Panc1 (cell line): ENCODE data around the gene CCDC57. TPM values are rescaled to one million over a fixed set of nuclear protein-coding genes. Genes with fewer than 3 reads are reported as not detected.
A peak's percentile ranks its signal among the peaks of the same experiment; 100 is the strongest.

Source experiments
- ATAC-seq: fragments of 200-7000 bp; cut with Tn5 transposase; 2 replicates; pipeline ENCODE4 v1.9.1; 2020; ENCODE audit warnings: mild to moderate bottlenecking, moderate library complexity
- BruUV-seq: library from RNA; stranded (reverse); fragments of 400-500 nt; replicated peaks from 2 replicates; lab custom pipeline; 2021; lab: Mats Ljungman, UMichigan
- CTCF ChIA-PET: fragments of 300-600 bp; sonication (Branson Sonifier 250); formaldehyde crosslinking; loops from one replicate; lab custom pipeline; 2022; ENCODE audit warnings: antibody characterized with exemption; lab: Charles Lee
- POLR2A ChIA-PET: fragments of 300-600 bp; sonication (Branson Sonifier 250); formaldehyde crosslinking; loops from one replicate; lab custom pipeline; 2022; ENCODE audit warnings: antibody characterized with exemption; lab: Charles Lee
- DNase-seq: peaks from one replicate; pipeline ENCODE4 v3.0.0-alpha.2; 2010; ENCODE audit warnings: low read depth, low spot score
- H3K27ac ChIP-seq: 2 replicates; pipeline ENCODE4 v1.5.1; 2011; ENCODE audit warnings: mild to moderate bottlenecking, low read length, inconsistent platforms
- H3K27me3 ChIP-seq: fragments of 200-500 bp; sonication (Bioruptor generic); 2 replicates; pipeline ENCODE4 v1.6.0; 2014; ENCODE audit warnings: low read length, inconsistent platforms; ENCODE audit not compliant: control insufficient read depth, insufficient read depth
- H3K36me3 ChIP-seq: fragments of 200-500 bp; sonication (Bioruptor generic); 2 replicates; pipeline ENCODE4 v1.5.1; 2014; ENCODE audit warnings: inconsistent platforms, mild to moderate bottlenecking, low read length, moderate library complexity; ENCODE audit not compliant: control insufficient read depth, insufficient read depth
- H3K4me1 ChIP-seq: 2 replicates; pipeline ENCODE4 v1.5.1; 2011; ENCODE audit warnings: inconsistent platforms, mild to moderate bottlenecking, low read length, moderate library complexity; ENCODE audit not compliant: control insufficient read depth, insufficient read depth
- H3K4me3 ChIP-seq, 2 experiments: 2 replicates each; pipeline ENCODE4 v1.5.1; 2011 to 2012; ENCODE audit warnings: low read depth in 2 of 2, low read length in 2 of 2, mild to moderate bottlenecking in 2 of 2, inconsistent platforms in 1 of 2, moderate library complexity in 1 of 2
- H3K9me3 ChIP-seq: fragments of 200-500 bp; sonication (Bioruptor generic); 2 replicates; pipeline ENCODE4 v1.5.1; 2014; ENCODE audit warnings: low read depth, mild to moderate bottlenecking, inconsistent platforms, low read length, moderate library complexity; ENCODE audit not compliant: control insufficient read depth, insufficient read depth
- CTCF ChIP-seq: fragments of 450-650 bp; IDR thresholded peaks from 2 replicates; pipeline ENCODE4 v1.5.1; 2017; ENCODE audit warnings: mild to moderate bottlenecking
- POLR2AphosphoS5 ChIP-seq: IDR thresholded peaks from 2 replicates; pipeline ENCODE4 v1.6.1; 2012; ENCODE audit warnings: mild to moderate bottlenecking, low read depth, low read length, moderate library complexity
- REST ChIP-seq, 2 experiments: IDR thresholded peaks; 2 replicates each; pipeline ENCODE4 v1.6.1; 2011 to 2012; ENCODE audit warnings: low read depth in 2 of 2, control low read depth in 1 of 2, low read length in 1 of 2, mild to moderate bottlenecking in 1 of 2, moderate library complexity in 1 of 2; ENCODE audit not compliant: insufficient read depth in 1 of 2
- SIN3A ChIP-seq: IDR thresholded peaks from 2 replicates; pipeline ENCODE4 v1.6.1; 2012; ENCODE audit warnings: low read depth, mild to moderate bottlenecking, low read length, moderate library complexity, borderline replicate concordance; ENCODE audit not compliant: insufficient read depth
- TCF7L2 ChIP-seq: IDR thresholded peaks from 2 replicates; pipeline ENCODE4 v1.6.1; 2011; ENCODE audit warnings: mild to moderate bottlenecking, low read depth, low read length, inconsistent platforms
- in situ Hi-C: cut with HindIII; loops from 2 replicates; pipeline ENCODE4 v1.10.0; 2016; ENCODE audit warnings: low sequenced_read_pairs, low pct_unique_long_range_greater_than_20kb
- intact Hi-C: fragments of 100-400 bp; cut with micrococcal nuclease; formaldehyde crosslinking; loops from one replicate; pipeline ENCODE4 v1.10.0; 2022; ENCODE audit not compliant: unreplicated experiment
- total RNA-seq: library from RNA; stranded (reverse); gene quantifications from one replicate; pipeline ENCODE4 v1.2.1, GENCODE V29; 2021; ENCODE audit not compliant: unreplicated experiment

Gene CCDC57
- total RNA-seq, 1 experiment from 2014 or later, result 63.6 TPM

- DNase-seq (no peak), ATAC-seq (peak; percentile 90)
- no peak for TF ChIP-seq TCF7L2
- TF ChIP-seq REST (IDR thresholded peaks at IDR 0.05; ENCODE audit: insufficient read depth in 1 of 2, low read depth in 2 of 2, low read length in 1 of 2), result no peak
- TF ChIP-seq CTCF, result no peak
- TF ChIP-seq SIN3A, result no peak
- TF ChIP-seq POLR2AphosphoS5, result no peak
- Histone ChIP-seq H3K4me3 (no peak overlapping the region), H3K36me3 (peaks cover 48% of the 10 kb centered on the region), H3K9me3 (no peaks in the 10 kb centered on the region), H3K4me1 (no peaks in the 10 kb centered on the region), H3K27ac (no peak overlapping the region), H3K27me3 (no peaks in the 10 kb centered on the region)
- BruUV-seq, result no TSS peak
- CTCF ChIA-PET, result no interaction called here
- POLR2A ChIA-PET, result no interaction called here
- intact Hi-C loops (no loop called here), in situ Hi-C loops (no loop called here)
Observed at GRCh38 chr17:82257473-82257872, 44.8 kb upstream of the CCDC57 start.

GRCh38 chr17:82256242-82256885, 43.7 kb upstream of the CCDC57 start:
- no peak overlapping the region for H3K4me3 ChIP-seq
- H3K27ac ChIP-seq, result no peak overlapping the region
- ATAC-seq (no peak), DNase-seq (no peak)
- in situ Hi-C loops, result no loop called here
- no peaks in the 10 kb centered on the region for H3K4me1 ChIP-seq
- CTCF ChIA-PET, result no interaction called here
- POLR2A ChIA-PET, result interaction anchor here (0.6 kb wide), 1 partner anchor 25 kb away, joined by 4 read pairs; no protein-coding TSS in a partner anchor
- H3K36me3 ChIP-seq, result peaks cover 42% of the 10 kb centered on the region
- no peaks in the 10 kb centered on the region for H3K27me3 ChIP-seq
- H3K9me3 ChIP-seq, result no peaks in the 10 kb centered on the region
- no peak for TF ChIP-seq REST (IDR thresholded peaks at IDR 0.05; ENCODE audit: insufficient read depth in 1 of 2, low read depth in 2 of 2, low read length in 1 of 2)
- peak; percentile 51; the same call in 1 of the 2 replicates for TF ChIP-seq POLR2AphosphoS5
- no peak for TF ChIP-seq SIN3A
- no peak for TF ChIP-seq TCF7L2
- no peak for TF ChIP-seq CTCF
- intact Hi-C loops, result no loop called here
- TSS peak; percentile 14 for BruUV-seq
